NCI-H1105 treated with DMSO at 0.1 percent for 48 hours (cell line): Measurements from ENCODE around the gene CHRNA9.

Experiments
- DNase-seq: peaks from one replicate; lab custom pipeline; 2025; lab: John Stamatoyannopoulos, UW

The CHRNA9 gene

DNA sequence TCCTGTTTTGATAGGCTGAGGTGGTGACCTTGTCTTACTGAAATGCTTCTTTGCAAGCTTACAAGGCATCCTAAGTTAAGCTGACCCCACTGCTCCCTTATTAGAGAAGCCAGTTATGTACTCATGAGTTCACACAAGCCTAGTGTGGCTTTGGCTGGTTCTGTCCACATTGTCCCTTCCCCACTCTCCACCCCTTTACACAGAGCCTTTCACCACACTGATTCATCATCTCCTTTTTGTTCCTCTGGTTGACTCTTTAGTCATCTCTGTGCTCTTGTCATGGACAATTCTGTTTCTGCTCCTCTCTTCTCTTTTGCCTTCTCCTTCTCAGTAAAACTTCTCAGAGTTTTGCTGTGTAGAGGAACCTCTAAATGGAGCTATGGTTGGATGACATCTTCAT is 4.9 kb downstream of the CHRNA9 start:
- no peak for DNase-seq

DNA sequence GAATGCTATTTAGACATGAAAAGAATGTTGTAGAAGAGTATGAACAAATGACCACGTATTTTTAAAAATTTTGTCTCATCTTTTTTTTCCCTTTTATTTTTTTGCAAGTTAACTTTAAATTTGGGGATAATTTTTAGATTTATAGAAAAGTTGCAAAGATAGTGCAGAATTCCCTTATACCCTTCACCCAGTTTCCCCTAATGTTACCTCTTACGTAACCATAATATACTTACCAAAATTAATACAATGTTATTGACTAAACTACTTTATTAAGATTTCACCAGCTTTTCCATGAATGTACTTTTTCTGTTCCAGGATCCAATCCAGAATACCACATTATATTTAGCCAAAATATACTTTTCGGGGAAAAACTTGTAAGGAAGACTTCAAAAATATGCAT is 12.3 kb downstream of the CHRNA9 start:
- no peak for DNase-seq

DNA sequence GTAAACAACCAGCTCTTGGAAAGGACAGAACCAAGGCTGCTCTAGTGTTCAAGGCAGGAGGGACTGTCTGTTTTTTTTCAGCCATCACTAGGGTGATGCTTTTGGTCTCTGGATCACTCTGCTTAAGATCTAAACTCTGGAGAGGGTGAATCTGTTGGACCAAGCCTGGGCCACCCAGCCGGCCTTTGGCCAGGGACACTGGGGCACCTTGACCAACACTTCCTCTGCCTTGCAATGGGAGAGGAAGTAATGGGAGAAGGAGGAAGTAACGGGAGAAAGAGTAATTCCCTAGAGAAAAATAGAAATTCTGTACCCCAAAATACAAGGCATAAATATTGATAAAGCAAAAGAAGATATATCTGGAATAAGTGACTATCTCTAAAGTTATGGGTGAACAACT is 12.9 kb downstream of the CHRNA9 start:
- DNase-seq, result no peak

DNA sequence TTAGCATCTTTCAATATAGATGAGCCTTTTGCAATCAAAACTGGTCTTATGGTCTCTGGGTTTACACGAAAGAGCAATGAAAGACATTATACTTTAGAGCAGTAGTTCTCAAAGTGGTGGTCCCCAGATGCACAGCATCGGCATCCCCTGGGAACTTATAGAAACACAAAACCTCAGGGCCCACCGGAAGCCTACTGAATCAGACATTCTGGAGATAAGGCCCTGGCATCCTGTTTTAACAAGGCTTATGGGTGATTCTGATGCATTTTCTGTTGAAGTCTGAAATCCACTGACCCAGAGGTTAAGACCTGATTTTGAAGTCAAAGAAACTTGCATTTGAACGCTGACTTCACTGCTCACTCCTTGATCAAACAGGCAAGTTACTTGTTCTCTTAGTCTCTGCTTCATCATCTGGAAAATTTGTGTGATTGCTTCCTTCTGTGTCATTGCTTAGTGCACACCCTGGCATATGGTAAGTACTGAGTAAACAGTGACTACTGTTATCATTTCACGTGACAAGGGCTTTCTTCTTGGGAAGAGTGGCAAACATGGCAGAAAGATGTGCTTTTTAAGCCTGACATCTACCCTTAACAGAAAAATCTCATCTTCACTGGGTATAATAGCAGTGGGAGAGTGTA is 14.5 kb downstream of the CHRNA9 start:
- no peak for DNase-seq

DNA sequence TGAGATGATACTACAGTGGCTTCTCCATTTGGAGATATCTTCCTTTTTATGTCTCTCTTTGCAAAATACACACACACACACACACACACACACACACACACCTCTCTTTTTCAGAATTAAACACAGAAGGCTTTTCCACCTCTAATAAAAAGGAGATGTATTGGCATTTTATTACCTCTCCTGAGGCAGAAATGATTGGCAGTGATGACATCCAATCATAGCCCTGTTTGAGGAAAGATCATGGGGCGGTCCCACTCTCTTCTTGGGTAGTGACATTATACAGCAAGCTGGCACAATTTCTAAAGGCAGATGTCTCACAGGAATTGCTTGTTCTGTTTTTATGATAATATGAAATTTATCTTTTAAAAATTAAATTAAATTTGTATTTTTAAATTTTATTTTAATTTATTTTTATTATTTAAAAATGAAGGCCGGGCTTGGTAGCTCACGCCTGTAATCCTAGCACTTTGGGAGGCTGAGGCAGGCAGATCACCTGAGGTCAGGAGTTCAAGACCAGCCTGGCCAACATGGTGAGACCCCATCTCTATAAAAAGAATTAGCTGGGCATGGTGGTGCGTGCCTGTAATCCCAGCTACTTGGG is 15.6 kb downstream of the CHRNA9 start:
- DNase-seq, result no peak

DNA sequence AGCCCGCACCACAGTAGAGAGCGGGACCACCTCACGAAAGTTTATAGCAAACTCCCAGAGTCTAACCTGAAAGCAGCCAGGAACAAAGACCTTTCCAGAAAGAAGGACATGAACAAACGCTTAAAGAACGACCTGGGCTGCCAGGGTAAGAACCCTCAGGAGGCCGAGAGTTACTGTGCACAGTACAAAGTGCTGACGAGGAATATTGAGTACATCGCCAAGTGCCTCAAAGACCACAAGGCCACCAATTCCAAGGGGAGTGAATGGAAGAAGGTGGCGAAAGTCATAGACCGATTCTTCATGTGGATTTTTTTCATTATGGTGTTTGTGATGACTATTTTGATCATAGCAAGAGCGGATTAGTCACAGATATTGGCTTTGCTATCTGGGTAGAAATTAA is 19.0 kb downstream of the CHRNA9 start:
- no peak for DNase-seq

DNA sequence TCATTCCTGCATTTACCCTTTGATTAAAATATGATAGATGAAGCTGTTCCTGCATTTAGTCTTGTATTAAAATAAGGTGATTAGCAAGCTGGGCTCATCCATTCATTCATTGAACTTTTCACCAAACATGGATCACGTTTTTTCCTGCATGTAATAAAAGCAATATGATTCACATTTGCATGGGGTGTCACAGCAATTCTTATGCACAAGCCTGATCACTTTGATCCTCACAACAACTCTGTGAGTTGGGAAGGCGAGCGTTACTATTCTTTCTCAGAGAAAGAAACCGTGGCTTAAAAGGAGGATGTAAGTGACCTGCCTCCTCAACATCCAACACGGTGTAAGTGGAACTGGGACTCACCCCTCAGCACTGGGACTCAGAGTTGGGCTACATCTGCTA is 20.0 kb downstream of the CHRNA9 start:
- no peak for DNase-seq

DNA sequence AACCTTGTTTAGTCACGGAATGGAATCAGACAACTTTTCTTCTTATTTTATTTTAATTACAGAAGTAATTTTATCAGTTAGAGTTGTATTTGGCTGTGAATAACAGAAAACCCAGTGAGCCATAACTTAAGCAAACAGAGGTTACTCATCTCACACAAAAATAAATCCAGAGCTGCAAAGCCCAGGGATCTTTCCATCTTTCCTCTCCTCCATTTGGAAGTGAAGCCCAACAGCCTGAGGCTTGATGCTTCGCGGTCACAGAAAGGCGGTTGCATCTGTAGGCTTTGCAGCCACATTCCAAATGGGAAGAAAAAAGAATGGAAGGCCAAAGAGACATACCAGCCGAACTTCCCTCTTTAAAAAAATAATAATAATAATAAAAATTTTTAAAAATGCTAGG is 22.6 kb downstream of the CHRNA9 start:
- DNase-seq, result no peak

DNA sequence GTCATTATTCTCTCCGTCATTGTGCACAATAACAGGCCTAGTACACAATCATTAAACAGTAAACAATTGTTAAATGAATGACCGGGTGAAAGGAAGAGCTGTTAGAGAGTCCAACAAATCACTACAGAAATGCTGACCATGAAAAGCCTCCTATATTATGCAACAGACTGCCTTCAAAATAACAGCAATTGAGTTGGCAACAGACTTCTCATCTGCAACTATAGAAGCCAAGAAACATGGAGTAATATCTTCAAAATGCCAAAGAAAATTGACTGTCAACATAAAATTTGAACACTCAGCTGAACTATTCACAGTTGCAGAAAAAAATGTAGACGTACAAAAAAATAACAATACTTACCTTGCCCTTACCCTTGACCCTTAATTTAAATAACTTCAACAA is 26.2 kb downstream of the CHRNA9 start:
- no peak for DNase-seq

DNA sequence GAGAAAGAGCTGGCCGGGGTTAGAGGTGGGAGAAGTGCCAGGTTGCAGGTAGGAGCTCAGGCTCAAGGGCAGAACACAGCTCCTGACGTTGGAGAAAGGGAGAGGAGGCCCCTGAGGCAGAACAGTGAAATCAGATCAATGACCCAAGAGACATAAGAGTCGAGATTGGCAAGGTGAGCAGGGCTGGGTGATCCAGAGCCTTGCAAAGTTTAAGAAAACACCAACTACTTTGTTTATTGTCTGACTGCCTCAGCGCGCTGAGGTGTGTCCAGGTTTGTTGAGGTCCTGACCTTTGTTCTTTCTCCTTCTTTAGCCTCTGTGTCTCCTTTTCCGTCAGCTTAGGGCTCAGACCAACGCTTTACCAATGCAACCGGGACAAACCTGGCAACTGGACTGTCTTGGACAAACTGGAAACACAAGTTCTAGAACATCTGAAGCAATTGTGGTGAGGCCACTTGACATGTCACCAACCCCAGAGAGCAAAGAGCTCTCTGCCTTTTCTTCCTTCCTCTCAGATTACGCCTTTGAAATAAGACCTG is 28.3 kb downstream of the CHRNA9 start:
- DNase-seq, result no peak

- DNase-seq, result no peak
Measured at GRCh38 chr4:40363945-40364344, 28.8 kb downstream of the CHRNA9 start.

DNA sequence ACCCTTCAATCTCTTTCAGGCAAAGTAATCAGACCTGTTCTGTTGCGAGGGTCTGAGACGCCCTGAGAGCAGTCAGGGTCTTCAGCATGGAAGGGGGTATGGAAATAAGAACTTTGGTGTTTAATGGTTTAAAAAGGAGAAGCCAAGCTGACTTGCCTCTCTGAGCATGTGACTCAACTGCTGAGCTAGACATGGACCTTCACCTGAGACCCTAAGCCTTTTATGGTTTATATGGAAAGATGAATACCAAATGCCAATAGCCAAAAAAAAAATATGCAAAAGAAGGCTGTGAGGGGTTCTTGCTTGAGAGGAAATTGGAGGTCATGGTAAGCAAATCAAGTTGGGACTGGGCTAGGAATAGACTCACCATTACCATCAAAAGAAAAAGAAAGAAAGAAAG is 30.6 kb downstream of the CHRNA9 start:
- no peak for DNase-seq

DNA sequence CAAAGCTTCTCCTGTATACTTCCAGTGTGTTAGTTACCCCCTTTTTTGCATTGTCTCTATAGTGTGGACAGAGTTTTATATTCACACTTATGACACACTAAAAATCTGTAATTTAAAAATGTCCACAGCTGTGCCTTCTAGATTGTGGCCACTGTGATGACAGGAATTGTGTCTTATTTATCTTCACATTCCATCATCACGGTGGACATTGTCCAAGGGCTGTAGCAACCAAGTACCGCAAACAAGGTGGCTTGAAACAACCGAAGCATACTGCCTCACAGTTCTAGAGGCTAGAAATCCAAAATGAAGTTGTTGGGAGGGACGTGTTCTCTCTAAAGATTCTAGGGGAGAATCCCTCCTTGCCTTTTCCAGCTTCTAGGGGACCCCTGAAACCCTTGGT is 32.3 kb downstream of the CHRNA9 start:
- no peak for DNase-seq

- DNase-seq, result no peak
Measured at GRCh38 chr4:40369437-40370274, 34.5 kb downstream of the CHRNA9 start.

DNA sequence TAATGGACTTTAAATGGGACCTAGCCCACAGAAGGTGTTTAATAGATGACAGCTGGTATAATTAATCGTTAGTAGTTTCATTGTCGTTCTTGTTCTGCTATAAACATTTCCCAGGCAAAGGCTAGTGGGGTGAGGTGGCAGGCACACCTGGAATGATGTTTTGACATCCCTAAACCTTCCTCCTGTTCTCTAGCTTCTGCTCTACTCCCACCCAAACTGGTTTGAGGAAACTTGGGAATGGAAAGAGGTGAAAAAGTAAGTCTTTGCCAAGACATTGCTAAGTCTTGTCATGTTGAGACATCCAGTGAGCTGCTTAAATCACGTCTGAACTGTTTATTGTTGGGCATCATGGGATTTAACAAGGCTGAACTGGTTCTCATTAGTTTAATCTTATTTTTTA is 37.5 kb downstream of the CHRNA9 start:
- no peak for DNase-seq

DNA sequence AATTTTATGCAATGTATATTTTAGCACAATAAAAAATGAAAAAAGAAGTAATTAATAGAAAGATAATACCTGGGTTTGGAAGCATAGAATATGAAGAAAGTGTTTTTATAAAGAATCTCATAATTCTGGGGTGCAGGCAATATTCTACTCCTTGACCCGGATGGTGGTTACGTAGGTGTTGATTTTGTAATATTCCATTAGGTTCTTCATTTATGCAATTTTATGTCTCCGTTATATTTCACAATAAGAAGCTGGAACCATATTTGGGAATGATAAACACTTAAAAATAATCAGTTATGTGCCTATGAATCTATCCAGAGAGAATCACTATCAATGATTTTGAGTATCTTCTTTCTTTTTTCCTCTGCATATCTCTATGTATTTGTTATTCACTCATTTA is 38.5 kb downstream of the CHRNA9 start:
- DNase-seq, result no peak

GRCh38 chr4:40375095-40375494 is 40.0 kb downstream of the CHRNA9 start:
- DNase-seq, result no peak

DNA sequence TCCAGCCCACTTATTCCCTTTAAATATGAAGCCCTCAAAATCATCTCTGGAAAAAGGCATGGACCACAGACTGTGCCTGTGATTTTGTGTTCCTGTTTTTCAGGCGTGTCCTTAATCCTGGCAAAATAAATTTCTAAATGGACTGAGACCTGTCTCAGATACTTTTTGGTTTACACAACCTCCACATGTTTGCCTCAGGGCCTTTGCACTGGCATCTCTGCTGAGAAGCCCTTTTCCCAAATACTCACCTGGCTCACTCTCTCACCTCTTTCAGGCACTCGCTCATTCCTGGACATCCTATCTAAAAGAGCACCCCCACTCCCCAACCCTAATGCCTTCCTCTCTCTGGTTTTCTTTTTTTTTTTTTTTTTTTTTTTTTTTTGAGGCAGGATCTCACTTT is 40.5 kb downstream of the CHRNA9 start:
- no peak for DNase-seq

DNA sequence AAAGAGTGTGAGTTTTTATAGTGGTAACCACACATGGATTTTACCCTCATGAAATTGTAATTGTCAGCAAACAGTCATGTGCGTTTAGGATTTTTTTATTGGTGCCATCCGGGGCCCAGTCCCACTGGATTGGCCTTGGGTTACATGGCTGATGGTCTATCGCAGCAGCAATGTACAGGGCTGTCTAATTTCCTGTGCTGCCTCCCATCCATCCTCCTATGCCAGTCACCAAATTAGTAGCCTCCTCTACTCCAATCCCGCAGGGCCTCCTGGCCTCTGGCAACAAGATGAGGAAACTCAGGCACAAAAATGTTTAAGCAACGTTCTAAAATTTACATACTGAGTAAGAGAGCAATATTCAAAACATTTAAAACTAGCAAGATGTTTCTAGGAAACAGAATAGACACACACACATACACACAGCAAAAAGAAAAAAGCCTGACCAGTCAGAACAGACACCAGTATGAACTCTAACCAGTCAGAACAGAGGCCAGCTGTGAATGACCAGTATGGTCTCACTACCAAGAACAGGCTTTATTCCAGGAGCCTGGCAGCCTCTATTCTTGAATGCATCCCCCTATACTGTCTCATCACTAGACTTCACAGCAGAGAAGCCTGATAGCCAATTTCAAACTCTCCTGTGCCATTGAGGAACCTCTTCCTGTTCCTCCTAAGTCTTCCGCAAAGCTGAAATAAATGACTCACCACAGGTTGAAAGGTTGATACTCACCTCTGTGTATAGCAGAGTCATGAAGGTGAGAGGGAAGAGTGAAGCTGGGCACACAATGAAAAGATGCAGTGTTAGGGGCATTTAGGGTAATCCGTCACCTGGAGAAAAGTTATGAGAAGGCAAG is 42.6 kb downstream of the CHRNA9 start:
- DNase-seq, result no peak

- DNase-seq, result no peak
Measured at GRCh38 chr4:40378619-40379018, 43.5 kb downstream of the CHRNA9 start.

- DNase-seq, result no peak
Measured at GRCh38 chr4:40379248-40379647, 44.1 kb downstream of the CHRNA9 start.

GRCh38 chr4:40380647-40381046 is 45.5 kb downstream of the CHRNA9 start:
- DNase-seq, result no peak
